Activated effector memory CD4-positive, alpha-beta T cell treated with Interleukin-2 at 50 U/mL for 16 hours (primary cell): Measurements from ENCODE around the gene MDH1B.
"Not testable (repeated sequence)": the region's sequence is repeated elsewhere in the genome, so short reads cannot be mapped to it uniquely, and the experiment has no call there.

Source experiments
- DNase-seq: peaks from one replicate; pipeline ENCODE4 v3.0.0-alpha.2; 2020

The MDH1B gene

GRCh38 chr2:206765242-206766056 is at the start of gene MDH1B, which contains the start of gene FASTKD2:
MDH1B (minus strand) TSS chr2:206765328; CDS start chr2:206765271, 57 bp downstream.
FASTKD2 (plus strand) TSS chr2:206765606; CDS start chr2:206766694, 1,088 bp downstream.
- peak; percentile 72 for DNase-seq

- DNase-seq = no peak
These were observed 49.4 kb upstream of the MDH1B start for GRCh38 chr2:206814498-206814897.

- not testable (repeated sequence) for DNase-seq
These were observed 47.3 kb upstream of the MDH1B start for GRCh38 chr2:206812471-206812870.

- DNase-seq = not testable (repeated sequence)
These were observed 42.5 kb upstream of the MDH1B start for GRCh38 chr2:206807624-206808023.

- DNase-seq = no peak
These were observed 40.9 kb upstream of the MDH1B start for GRCh38 chr2:206805887-206806607.

GRCh38 chr2:206804326-206804725 is 39.2 kb upstream of the MDH1B start:
- DNase-seq = no peak

- no peak for DNase-seq
These were observed 37.8 kb upstream of the MDH1B start for GRCh38 chr2:206802654-206803514.

- no peak for DNase-seq
These were observed 36.5 kb upstream of the MDH1B start for GRCh38 chr2:206801418-206802189.

GRCh38 chr2:206800506-206801417 is 35.6 kb upstream of the MDH1B start:
- DNase-seq = peak; percentile 6

- no peak for DNase-seq
These were observed 34.0 kb upstream of the MDH1B start for GRCh38 chr2:206799083-206799482.

GRCh38 chr2:206798000-206798399 is 32.9 kb upstream of the MDH1B start:
- DNase-seq = no peak

GRCh38 chr2:206797376-206797775 is 32.2 kb upstream of the MDH1B start:
- DNase-seq = no peak

GRCh38 chr2:206792645-206793044 is 27.5 kb upstream of the MDH1B start:
- no peak for DNase-seq

- DNase-seq = no peak
These were observed 25.3 kb upstream of the MDH1B start for GRCh38 chr2:206790311-206790935.

- no peak for DNase-seq
These were observed 19.6 kb upstream of the MDH1B start for GRCh38 chr2:206784559-206785353.

GRCh38 chr2:206783718-206784117 is 18.6 kb upstream of the MDH1B start:
- DNase-seq = no peak

GRCh38 chr2:206780671-206781070 is 15.5 kb upstream of the MDH1B start:
- no peak for DNase-seq

GRCh38 chr2:206776432-206776831 is 11.3 kb upstream of the MDH1B start:
- no peak for DNase-seq

GRCh38 chr2:206774871-206775270 is 9.7 kb upstream of the MDH1B start:
- no peak for DNase-seq
